Type B pancreatic cell (in vitro differentiated cells): ENCODE results near the gene POLR1G. TPM values are rescaled to one million over a fixed set of nuclear protein-coding genes. Genes with fewer than 3 reads are reported as not detected.
"Not testable (repeated sequence)": the region's sequence is repeated elsewhere in the genome, so short reads cannot be mapped to it uniquely, and the experiment has no call there.

Source experiments
- DNase-seq: peaks from one replicate; pipeline ENCODE4 v3.0.0; 2021; ENCODE audit warnings: mixed read lengths; ENCODE audit not compliant: unreplicated experiment; ENCODE audit errors: extremely low spot score
- H3K27ac Mint-ChIP-seq: 2 replicates; pipeline ENCODE4 v1.8.0; 2021; ENCODE audit warnings: mild to moderate bottlenecking, mixed read lengths
- H3K27me3 Mint-ChIP-seq: 2 replicates; pipeline ENCODE4 v1.8.0; 2021; ENCODE audit warnings: mixed read lengths
- H3K36me3 Mint-ChIP-seq: 2 replicates; pipeline ENCODE4 v1.8.0; 2021; ENCODE audit warnings: mixed read lengths
- H3K4me1 Mint-ChIP-seq: one replicate; pipeline ENCODE4 v1.8.0; 2021; ENCODE audit warnings: mixed read lengths; ENCODE audit not compliant: unreplicated experiment
- H3K4me3 Mint-ChIP-seq: 2 replicates; pipeline ENCODE4 v1.8.0; 2021; ENCODE audit warnings: mild to moderate bottlenecking, mixed read lengths
- H3K9me3 Mint-ChIP-seq: 2 replicates; pipeline ENCODE4 v1.8.0; 2021; ENCODE audit warnings: mixed read lengths
- total RNA-seq: library from RNA; stranded (reverse); gene quantifications from 2 replicates; pipeline ENCODE4 v1.2.1, GENCODE V29; 2021; ENCODE audit warnings: low replicate concordance
- TF ChIP-seq, protein P1 (sequence below): fragments of 200-600 bp; sonication (generic); conservative IDR thresholded peaks from 2 replicates; pipeline ENCODE4 v1.5.0; 2021; ENCODE audit warnings: antibody characterized with exemption, mild to moderate bottlenecking

Gene POLR1G
- total RNA-seq, 1 donor from 2014 or later, result 9.5 TPM

DNA sequence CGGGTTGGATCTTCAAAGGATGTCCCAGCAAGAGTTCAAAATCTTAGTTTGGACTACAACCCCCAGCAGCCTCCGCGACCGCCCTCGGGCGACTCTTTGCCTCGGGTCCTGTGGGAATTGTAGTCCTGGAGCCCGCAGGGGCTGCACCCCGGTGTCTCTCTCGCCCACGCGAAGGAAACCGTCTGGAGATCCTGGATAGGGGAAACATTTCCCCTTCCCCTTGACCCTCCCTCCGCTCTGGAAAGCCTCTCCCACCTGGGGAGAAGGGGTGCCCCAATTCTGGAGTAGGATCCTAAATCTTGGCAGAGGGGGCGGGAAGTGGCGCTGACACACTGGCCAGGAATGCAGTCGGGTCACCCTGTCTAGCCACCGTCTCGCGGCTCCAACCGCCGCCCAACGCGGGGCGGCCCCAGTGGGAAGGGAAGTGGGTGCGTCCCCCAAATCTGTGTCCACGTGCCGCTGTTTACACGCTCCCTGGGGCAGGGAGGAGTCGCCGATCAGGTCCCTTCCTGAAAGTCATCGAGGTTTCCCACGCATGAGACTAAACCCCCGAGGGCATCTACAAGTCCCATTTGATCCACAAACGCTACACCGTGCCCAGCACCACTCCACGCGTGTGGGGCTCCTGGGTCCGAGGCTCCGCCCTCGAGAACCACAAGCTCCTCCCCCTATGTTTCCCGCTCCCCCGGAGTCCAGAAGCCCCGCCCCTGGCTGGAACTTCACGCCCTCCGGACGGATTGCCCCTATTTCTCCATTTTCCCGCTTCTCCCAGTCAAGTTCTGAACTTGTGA is 814 bp upstream of the POLR1G start:
- peak overlapping the region; percentile 98 for H3K27ac Mint-ChIP-seq
- peak; percentile 88 for DNase-seq
- H3K36me3 Mint-ChIP-seq, result peaks cover 3% of the 10 kb centered on the region
- H3K9me3 Mint-ChIP-seq, result no peaks in the 10 kb centered on the region
- peaks cover 37% of the 10 kb centered on the region for H3K4me1 Mint-ChIP-seq
- peaks cover 40% of the 10 kb centered on the region for H3K27me3 Mint-ChIP-seq
- TF ChIP-seq, protein P1, sequence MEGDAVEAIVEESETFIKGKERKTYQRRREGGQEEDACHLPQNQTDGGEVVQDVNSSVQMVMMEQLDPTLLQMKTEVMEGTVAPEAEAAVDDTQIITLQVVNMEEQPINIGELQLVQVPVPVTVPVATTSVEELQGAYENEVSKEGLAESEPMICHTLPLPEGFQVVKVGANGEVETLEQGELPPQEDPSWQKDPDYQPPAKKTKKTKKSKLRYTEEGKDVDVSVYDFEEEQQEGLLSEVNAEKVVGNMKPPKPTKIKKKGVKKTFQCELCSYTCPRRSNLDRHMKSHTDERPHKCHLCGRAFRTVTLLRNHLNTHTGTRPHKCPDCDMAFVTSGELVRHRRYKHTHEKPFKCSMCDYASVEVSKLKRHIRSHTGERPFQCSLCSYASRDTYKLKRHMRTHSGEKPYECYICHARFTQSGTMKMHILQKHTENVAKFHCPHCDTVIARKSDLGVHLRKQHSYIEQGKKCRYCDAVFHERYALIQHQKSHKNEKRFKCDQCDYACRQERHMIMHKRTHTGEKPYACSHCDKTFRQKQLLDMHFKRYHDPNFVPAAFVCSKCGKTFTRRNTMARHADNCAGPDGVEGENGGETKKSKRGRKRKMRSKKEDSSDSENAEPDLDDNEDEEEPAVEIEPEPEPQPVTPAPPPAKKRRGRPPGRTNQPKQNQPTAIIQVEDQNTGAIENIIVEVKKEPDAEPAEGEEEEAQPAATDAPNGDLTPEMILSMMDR, result no peak
- H3K4me3 Mint-ChIP-seq, result peak overlapping the region; percentile 96

DNA sequence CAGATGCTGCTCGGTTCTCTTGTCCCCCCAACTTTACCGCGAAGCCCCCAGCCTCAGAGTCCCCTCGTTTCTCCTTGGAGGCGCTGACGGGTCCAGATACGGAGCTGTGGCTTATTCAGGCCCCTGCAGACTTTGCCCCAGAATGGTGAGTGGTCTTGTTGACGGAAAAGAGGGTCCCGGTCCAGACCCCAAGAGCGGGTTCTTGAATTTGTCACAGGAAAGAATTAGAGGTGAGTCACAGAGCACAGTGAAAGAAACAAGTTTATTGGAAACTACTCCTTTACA is 589 bp downstream of the POLR1G start:
- Mint-ChIP-seq H3K9me3 (no peaks in the 10 kb centered on the region), H3K27me3 (peaks cover 35% of the 10 kb centered on the region), H3K36me3 (peaks cover 3% of the 10 kb centered on the region), H3K27ac (peak overlapping the region; percentile 98), H3K4me3 (peak overlapping the region; percentile 96), H3K4me1 (peaks cover 34% of the 10 kb centered on the region)
- DNase-seq, result no peak
- TF ChIP-seq, protein P1, result no peak

DNA sequence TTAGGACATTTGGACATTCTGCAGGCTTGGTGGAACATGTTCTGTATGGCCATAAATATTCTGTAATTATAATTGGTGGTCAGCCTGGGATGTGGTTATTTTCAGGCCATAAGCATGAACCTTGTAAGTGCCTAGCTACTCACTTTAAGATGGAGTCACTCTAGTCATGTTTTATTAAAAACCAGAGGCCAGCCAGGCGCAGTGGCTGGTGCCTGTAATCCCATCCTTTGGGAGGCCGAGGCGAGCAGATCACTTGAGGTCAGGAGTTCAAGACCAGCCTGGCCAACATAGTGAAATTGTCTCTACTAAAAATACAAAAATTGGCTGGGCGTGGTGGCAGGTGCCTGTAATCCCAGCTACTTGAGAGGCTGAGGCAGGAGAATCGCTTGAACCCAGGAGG is 1.1 kb downstream of the POLR1G start:
- Mint-ChIP-seq H3K4me3 (peak overlapping the region; percentile 96), H3K27me3 (peaks cover 31% of the 10 kb centered on the region), H3K4me1 (peaks cover 32% of the 10 kb centered on the region)
- not testable (repeated sequence) for DNase-seq, H3K27ac Mint-ChIP-seq, H3K9me3 Mint-ChIP-seq, H3K36me3 Mint-ChIP-seq

DNA sequence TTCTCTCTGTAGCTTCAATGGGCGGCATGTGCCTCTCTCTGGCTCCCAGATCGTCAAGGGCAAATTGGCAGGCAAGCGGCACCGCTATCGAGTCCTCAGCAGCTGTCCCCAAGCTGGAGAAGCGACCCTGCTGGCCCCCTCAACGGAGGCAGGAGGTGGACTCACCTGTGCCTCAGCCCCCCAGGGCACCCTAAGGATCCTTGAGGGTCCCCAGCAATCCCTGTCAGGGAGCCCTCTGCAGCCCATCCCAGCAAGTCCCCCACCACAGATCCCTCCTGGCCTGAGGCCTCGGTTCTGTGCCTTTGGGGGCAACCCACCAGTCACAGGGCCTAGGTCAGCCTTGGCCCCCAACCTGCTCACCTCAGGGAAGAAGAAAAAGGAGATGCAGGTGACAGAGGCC is 1.7 kb downstream of the POLR1G start:
- Mint-ChIP-seq H3K9me3 (no peaks in the 10 kb centered on the region), H3K4me1 (peaks cover 29% of the 10 kb centered on the region), H3K36me3 (peaks cover 10% of the 10 kb centered on the region), H3K4me3 (peak overlapping the region; percentile 75), H3K27me3 (peaks cover 26% of the 10 kb centered on the region), H3K27ac (no peak overlapping the region)
- TF ChIP-seq, protein P1, result no peak
- no peak for DNase-seq

DNA sequence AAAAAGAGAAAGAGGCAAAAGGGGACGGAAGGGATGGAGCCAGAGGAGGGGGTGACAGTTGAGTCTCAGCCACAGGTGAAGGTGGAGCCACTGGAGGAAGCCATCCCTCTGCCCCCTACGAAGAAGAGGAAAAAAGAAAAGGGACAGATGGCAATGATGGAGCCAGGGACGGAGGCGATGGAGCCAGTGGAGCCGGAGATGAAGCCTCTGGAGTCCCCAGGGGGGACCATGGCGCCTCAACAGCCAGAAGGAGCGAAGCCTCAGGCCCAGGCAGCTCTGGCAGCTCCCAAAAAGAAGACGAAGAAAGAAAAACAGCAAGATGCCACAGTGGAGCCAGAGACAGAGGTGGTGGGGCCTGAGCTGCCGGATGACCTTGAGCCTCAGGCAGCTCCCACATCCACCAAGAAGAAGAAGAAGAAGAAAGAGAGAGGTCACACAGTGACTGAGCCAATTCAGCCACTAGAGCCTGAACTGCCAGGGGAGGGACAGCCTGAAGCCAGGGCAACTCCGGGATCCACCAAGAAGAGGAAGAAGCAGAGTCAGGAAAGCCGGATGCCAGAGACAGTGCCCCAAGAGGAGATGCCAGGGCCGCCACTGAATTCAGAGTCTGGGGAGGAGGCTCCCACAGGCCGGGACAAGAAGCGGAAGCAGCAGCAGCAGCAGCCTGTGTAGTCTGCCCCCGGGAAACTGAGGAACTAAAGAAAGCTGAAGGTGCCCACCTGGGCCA is 2.5 kb downstream of the POLR1G start:
- TF ChIP-seq, protein P1, result no peak
- Mint-ChIP-seq H3K4me3 (no peak overlapping the region), H3K9me3 (no peaks in the 10 kb centered on the region), H3K4me1 (peaks cover 20% of the 10 kb centered on the region), H3K27me3 (peaks cover 17% of the 10 kb centered on the region), H3K36me3 (peaks cover 11% of the 10 kb centered on the region), H3K27ac (peak overlapping the region; percentile 28)
- no peak for DNase-seq

DNA sequence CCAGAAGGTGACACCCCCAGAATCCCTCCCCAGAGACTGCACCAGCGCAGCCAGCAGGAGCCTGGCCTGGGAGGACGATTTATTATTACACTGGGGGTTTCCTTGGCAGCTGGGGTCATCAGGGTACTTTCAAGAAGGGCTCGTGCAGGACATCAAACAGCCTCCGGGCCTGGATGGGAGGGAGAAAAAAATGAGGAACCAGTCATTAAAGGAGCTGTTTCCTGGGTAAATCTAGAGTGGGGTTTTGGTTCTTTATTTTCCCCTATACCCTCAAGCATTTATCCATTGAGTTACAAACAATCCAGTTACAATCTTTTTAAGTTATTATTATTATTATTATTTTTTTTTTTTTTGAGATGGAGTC is 3.1 kb downstream of the POLR1G start:
- H3K4me1 Mint-ChIP-seq, result peaks cover 18% of the 10 kb centered on the region
- no peak for DNase-seq
- H3K27me3 Mint-ChIP-seq, result peaks cover 12% of the 10 kb centered on the region
- no peak overlapping the region for H3K4me3 Mint-ChIP-seq
- H3K27ac Mint-ChIP-seq, result no peak overlapping the region
- H3K36me3 Mint-ChIP-seq, result peaks cover 11% of the 10 kb centered on the region
- H3K9me3 Mint-ChIP-seq, result no peaks in the 10 kb centered on the region
- TF ChIP-seq, protein P1, result no peak

DNA sequence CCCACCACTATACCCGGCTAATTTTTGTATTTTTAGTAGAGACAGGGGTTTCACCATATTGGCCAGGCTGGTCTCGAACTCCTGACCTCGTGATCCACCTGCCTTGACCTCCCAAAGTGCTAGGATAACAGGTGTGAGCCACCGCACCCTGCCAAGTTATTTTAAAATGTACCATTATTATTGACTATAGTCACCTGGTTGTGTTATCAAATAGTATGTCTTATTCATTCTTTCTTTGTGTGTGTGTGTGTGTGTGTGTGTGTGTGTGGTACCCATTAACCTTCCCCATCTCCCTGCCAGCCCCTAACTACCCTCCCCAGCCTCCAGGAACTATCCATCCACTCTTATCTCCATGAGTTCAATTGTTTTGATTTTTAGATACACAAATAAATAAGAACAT is 3.9 kb downstream of the POLR1G start:
- not testable (repeated sequence) for DNase-seq, H3K27me3 Mint-ChIP-seq, H3K9me3 Mint-ChIP-seq, H3K27ac Mint-ChIP-seq, H3K4me3 Mint-ChIP-seq
- Mint-ChIP-seq H3K4me1 (peaks cover 18% of the 10 kb centered on the region), H3K36me3 (peaks cover 11% of the 10 kb centered on the region)
